Panc1 (cell line): ENCODE results near the gene HBA1.

Experiments used
- CTCF ChIP-seq: fragments of 450-650 bp; IDR thresholded peaks from 2 replicates; pipeline ENCODE4 v1.5.1; 2017; ENCODE audit warnings: mild to moderate bottlenecking
- SIN3A ChIP-seq: IDR thresholded peaks from 2 replicates; pipeline ENCODE4 v1.6.1; 2012; ENCODE audit warnings: low read depth, mild to moderate bottlenecking, low read length, moderate library complexity, borderline replicate concordance; ENCODE audit not compliant: insufficient read depth
- TCF7L2 ChIP-seq: IDR thresholded peaks from 2 replicates; pipeline ENCODE4 v1.6.1; 2011; ENCODE audit warnings: mild to moderate bottlenecking, low read depth, low read length, inconsistent platforms
- TF ChIP-seq, protein P1 (sequence below), 2 experiments: IDR thresholded peaks; 2 replicates each; pipeline ENCODE4 v1.6.1; 2011 to 2012; ENCODE audit warnings: low read depth in 2 of 2, control low read depth in 1 of 2, low read length in 1 of 2, mild to moderate bottlenecking in 1 of 2, moderate library complexity in 1 of 2; ENCODE audit not compliant: insufficient read depth in 1 of 2

DNA sequence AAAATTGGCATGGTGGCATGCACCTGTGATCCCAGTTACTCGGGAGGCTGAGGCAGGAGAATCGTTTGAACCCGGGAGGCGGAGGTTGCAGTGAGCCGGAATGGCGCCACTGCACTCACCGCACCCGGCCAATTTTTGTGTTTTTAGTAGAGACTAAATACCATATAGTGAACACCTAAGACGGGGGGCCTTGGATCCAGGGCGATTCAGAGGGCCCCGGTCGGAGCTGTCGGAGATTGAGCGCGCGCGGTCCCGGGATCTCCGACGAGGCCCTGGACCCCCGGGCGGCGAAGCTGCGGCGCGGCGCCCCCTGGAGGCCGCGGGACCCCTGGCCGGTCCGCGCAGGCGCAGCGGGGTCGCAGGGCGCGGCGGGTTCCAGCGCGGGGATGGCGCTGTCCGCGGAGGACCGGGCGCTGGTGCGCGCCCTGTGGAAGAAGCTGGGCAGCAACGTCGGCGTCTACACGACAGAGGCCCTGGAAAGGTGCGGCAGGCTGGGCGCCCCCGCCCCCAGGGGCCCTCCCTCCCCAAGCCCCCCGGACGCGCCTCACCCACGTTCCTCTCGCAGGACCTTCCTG, 3.7 kb downstream of the HBA1 start, which contains the start of gene HBQ1:
- TF ChIP-seq CTCF (peak; percentile 95), SIN3A (no peak), TCF7L2 (no peak)
- TF ChIP-seq, protein P1, sequence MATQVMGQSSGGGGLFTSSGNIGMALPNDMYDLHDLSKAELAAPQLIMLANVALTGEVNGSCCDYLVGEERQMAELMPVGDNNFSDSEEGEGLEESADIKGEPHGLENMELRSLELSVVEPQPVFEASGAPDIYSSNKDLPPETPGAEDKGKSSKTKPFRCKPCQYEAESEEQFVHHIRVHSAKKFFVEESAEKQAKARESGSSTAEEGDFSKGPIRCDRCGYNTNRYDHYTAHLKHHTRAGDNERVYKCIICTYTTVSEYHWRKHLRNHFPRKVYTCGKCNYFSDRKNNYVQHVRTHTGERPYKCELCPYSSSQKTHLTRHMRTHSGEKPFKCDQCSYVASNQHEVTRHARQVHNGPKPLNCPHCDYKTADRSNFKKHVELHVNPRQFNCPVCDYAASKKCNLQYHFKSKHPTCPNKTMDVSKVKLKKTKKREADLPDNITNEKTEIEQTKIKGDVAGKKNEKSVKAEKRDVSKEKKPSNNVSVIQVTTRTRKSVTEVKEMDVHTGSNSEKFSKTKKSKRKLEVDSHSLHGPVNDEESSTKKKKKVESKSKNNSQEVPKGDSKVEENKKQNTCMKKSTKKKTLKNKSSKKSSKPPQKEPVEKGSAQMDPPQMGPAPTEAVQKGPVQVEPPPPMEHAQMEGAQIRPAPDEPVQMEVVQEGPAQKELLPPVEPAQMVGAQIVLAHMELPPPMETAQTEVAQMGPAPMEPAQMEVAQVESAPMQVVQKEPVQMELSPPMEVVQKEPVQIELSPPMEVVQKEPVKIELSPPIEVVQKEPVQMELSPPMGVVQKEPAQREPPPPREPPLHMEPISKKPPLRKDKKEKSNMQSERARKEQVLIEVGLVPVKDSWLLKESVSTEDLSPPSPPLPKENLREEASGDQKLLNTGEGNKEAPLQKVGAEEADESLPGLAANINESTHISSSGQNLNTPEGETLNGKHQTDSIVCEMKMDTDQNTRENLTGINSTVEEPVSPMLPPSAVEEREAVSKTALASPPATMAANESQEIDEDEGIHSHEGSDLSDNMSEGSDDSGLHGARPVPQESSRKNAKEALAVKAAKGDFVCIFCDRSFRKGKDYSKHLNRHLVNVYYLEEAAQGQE (IDR thresholded peaks at IDR 0.05; ENCODE audit: insufficient read depth in 1 of 2, low read depth in 2 of 2, low read length in 1 of 2) = peak in 1 of 2 experiments; percentile 73; a peak in 1 of 4 replicates
